H9 (cell line): ENCODE data around the gene COL23A1. TPM values are rescaled to one million over a fixed set of nuclear protein-coding genes. Genes with fewer than 3 reads are reported as not detected.

Experiments used
- DNase-seq: peaks from one replicate; pipeline ENCODE4 v3.0.0-alpha.2; 2017
- H2AFZ ChIP-seq: one replicate; pipeline ENCODE4 v1.6.1; 2013; ENCODE audit warnings: mild to moderate bottlenecking, low read length, control low read depth, moderate library complexity
- H2AK5ac ChIP-seq: 2 replicates; pipeline ENCODE4 v1.6.1; 2013; ENCODE audit warnings: low read length, control low read depth, mixed read lengths; ENCODE audit not compliant: insufficient read length
- H2BK120ac ChIP-seq: one replicate; pipeline ENCODE4 v1.6.1; 2013; ENCODE audit warnings: low read depth, mild to moderate bottlenecking, low read length, control low read depth, inconsistent platforms; ENCODE audit not compliant: poor library complexity, severe bottlenecking
- H2BK12ac ChIP-seq: 2 replicates; pipeline ENCODE4 v1.6.1; 2013; ENCODE audit warnings: low read length, control low read depth, mixed read lengths, low read depth; ENCODE audit not compliant: insufficient read length
- H2BK15ac ChIP-seq: 2 replicates; pipeline ENCODE4 v1.6.1; 2013; ENCODE audit warnings: low read depth, low read length, control low read depth
- H2BK20ac ChIP-seq: one replicate; pipeline ENCODE4 v1.6.1; 2013; ENCODE audit warnings: low read depth, mild to moderate bottlenecking, low read length, control low read depth, inconsistent platforms; ENCODE audit not compliant: poor library complexity, severe bottlenecking
- H2BK5ac ChIP-seq: 2 replicates; pipeline ENCODE4 v1.6.1; 2013; ENCODE audit warnings: low read length, control low read depth, mixed read lengths; ENCODE audit not compliant: insufficient read length
- H3K14ac ChIP-seq: 2 replicates; pipeline ENCODE4 v1.6.1; 2013; ENCODE audit warnings: low read length, control low read depth; ENCODE audit not compliant: insufficient read depth
- H3K18ac ChIP-seq: 2 replicates; pipeline ENCODE4 v1.6.1; 2013; ENCODE audit warnings: low read depth, mild to moderate bottlenecking, mixed read lengths, low read length, control low read depth; ENCODE audit not compliant: insufficient read length
- H3K23ac ChIP-seq: 2 replicates; pipeline ENCODE4 v1.6.1; 2013; ENCODE audit warnings: low read length, control low read depth, mixed read lengths, low read depth; ENCODE audit not compliant: insufficient read length
- H3K23me2 ChIP-seq: 2 replicates; pipeline ENCODE4 v1.6.1; 2013; ENCODE audit warnings: low read depth, mild to moderate bottlenecking, mixed read lengths, low read length, control low read depth; ENCODE audit not compliant: insufficient read length, poor library complexity, severe bottlenecking
- H3K27ac ChIP-seq: 2 replicates; pipeline ENCODE4 v1.5.1; 2013; ENCODE audit warnings: low read length, control low read depth, mixed read lengths, low read depth; ENCODE audit not compliant: insufficient read length
- H3K27me3 ChIP-seq: 2 replicates; pipeline ENCODE4 v1.6.1; 2013; ENCODE audit warnings: low read length, control low read depth, inconsistent platforms; ENCODE audit not compliant: insufficient read depth
- H3K4ac ChIP-seq: 2 replicates; pipeline ENCODE4 v1.6.1; 2013; ENCODE audit warnings: low read depth, mild to moderate bottlenecking, control low read depth, inconsistent platforms, low read length, moderate library complexity
- H3K4me1 ChIP-seq: 2 replicates; pipeline ENCODE4 v1.6.1; 2013; ENCODE audit warnings: low read length, control low read depth, inconsistent platforms; ENCODE audit not compliant: insufficient read depth
- H3K4me2 ChIP-seq: 2 replicates; pipeline ENCODE4 v1.6.1; 2013; ENCODE audit warnings: low read length, control low read depth, mixed read lengths; ENCODE audit not compliant: insufficient read length, insufficient read depth
- H3K56ac ChIP-seq: 2 replicates; pipeline ENCODE4 v1.6.1; 2013; ENCODE audit warnings: low read depth, mild to moderate bottlenecking, mixed read lengths, low read length, control low read depth; ENCODE audit not compliant: insufficient read length
- H3K79me1 ChIP-seq: 2 replicates; pipeline ENCODE4 v1.6.1; 2013; ENCODE audit warnings: low read depth, mild to moderate bottlenecking, moderate library complexity, low read length, control low read depth, inconsistent platforms; ENCODE audit not compliant: insufficient read depth, poor library complexity, severe bottlenecking
- H3K79me2 ChIP-seq: 2 replicates; pipeline ENCODE4 v1.6.1; 2013; ENCODE audit warnings: low read length, control low read depth, inconsistent platforms; ENCODE audit not compliant: insufficient read depth
- H3K9ac ChIP-seq: 2 replicates; pipeline ENCODE4 v1.6.1; 2013; ENCODE audit warnings: low read length, control low read depth, mixed read lengths; ENCODE audit not compliant: insufficient read length; ENCODE audit errors: extremely low read depth
- H3K9me3 ChIP-seq: one replicate; pipeline ENCODE4 v1.6.1; 2013; ENCODE audit warnings: low read depth, low read length, inconsistent platforms; ENCODE audit not compliant: control insufficient read depth
- H3T11ph ChIP-seq: one replicate; pipeline ENCODE4 v1.6.1; 2013; ENCODE audit warnings: mild to moderate bottlenecking, low read length, control low read depth, inconsistent platforms
- H4K20me1 ChIP-seq: one replicate; pipeline ENCODE4 v1.6.1; 2013; ENCODE audit not compliant: control insufficient read depth, insufficient read length, insufficient read depth
- H4K5ac ChIP-seq: 2 replicates; pipeline ENCODE4 v1.6.1; 2013; ENCODE audit warnings: low read depth, mild to moderate bottlenecking, mixed read lengths, low read length, control low read depth; ENCODE audit not compliant: insufficient read length
- H4K8ac ChIP-seq: replicated peaks from 2 replicates; pipeline ENCODE4 v1.6.1; 2013; ENCODE audit warnings: low read length, control low read depth, mixed read lengths, low read depth; ENCODE audit not compliant: insufficient read length
- H4K91ac ChIP-seq: 2 replicates; pipeline ENCODE4 v1.6.1; 2013; ENCODE audit warnings: low read depth, mild to moderate bottlenecking, moderate library complexity, mixed read lengths, low read length, control low read depth; ENCODE audit not compliant: insufficient read length
- H3K27ac Mint-ChIP-seq, 3 experiments: 2 replicates in 2 of 3; 3 replicates in 1 of 3; pipeline ENCODE4 v1.8.0; 2020 to 2021; ENCODE audit warnings: mixed read lengths in 3 of 3, mild to moderate bottlenecking in 1 of 3, moderate library complexity in 1 of 3
- H3K27me3 Mint-ChIP-seq: 2 replicates; pipeline ENCODE4 v1.8.0; 2021; ENCODE audit warnings: low read depth, mild to moderate bottlenecking, moderate library complexity, mixed read lengths
- H3K36me3 Mint-ChIP-seq, 3 experiments: 2 replicates in 2 of 3; 3 replicates in 1 of 3; pipeline ENCODE4 v1.8.0; 2020 to 2021; ENCODE audit warnings: low read depth in 3 of 3, mixed read lengths in 3 of 3; ENCODE audit not compliant: insufficient read depth in 1 of 3
- H3K4me1 Mint-ChIP-seq, 2 experiments: 2 replicates each; pipeline ENCODE4 v1.8.0; 2020; ENCODE audit warnings: mixed read lengths in 2 of 2
- H3K4me3 Mint-ChIP-seq, 2 experiments: 2 replicates in 1 of 2; 3 replicates in 1 of 2; pipeline ENCODE4 v1.8.0; 2020 to 2021; ENCODE audit warnings: mild to moderate bottlenecking in 2 of 2, mixed read lengths in 2 of 2, moderate library complexity in 1 of 2
- H3K9me3 Mint-ChIP-seq, 2 experiments: 2 replicates in 1 of 2; 3 replicates in 1 of 2; pipeline ENCODE4 v1.8.0; 2020; ENCODE audit warnings: mild to moderate bottlenecking in 2 of 2, mixed read lengths in 2 of 2, moderate library complexity in 1 of 2
- CTCF ChIP-seq: fragments of 200-600 bp; sonication (generic); conservative IDR thresholded peaks from 3 replicates; pipeline ENCODE4 v1.8.0; 2021; ENCODE audit warnings: antibody characterized with exemption, mild to moderate bottlenecking
- WGBS: extraction: QIAGEN DNeasy Blood & Tissue Kit; methylation state at CpG from one replicate; pipeline ENCODE4 v1.1.7; 2013; ENCODE audit warnings: missing lambda C conversion rate, low lambda C conversion rate, mixed read lengths; ENCODE audit not compliant: insufficient read length; ENCODE audit errors: extremely low coverage; 5-methylcytosine and 5-hydroxymethylcytosine counted together
- total RNA-seq: library from RNA; stranded (reverse); gene quantifications from 2 replicates; pipeline ENCODE4 v1.2.1, GENCODE V29; 2021

COL23A1 gene
- total RNA-seq, 1 experiment from 2014 or later: 2.6 TPM

GRCh38 chr5:178463321-178464155 lies 126.7 kb downstream of the COL23A1 start:
- no peak for DNase-seq
- 0 out of 5 replicates have a peak overlapping the region, but pooled peaks of 1 of the 2 experiments have one; percentile 10 for H3K4me3 Mint-ChIP-seq

More at GRCh38 chr5:178463321-178464155, 126.7 kb downstream of the COL23A1 start:
- Histone ChIP-seq H3K27ac (no peak overlapping the region), H4K8ac (no peak overlapping the region), H3K56ac (no peak overlapping the region), H3K4me1 (peaks cover 5% of the 10 kb centered on the region; the same call in 1 of the 2 replicates), H3K9me3 (no peaks in the 10 kb centered on the region), H3K18ac (no peak overlapping the region), H3K4ac (no peak overlapping the region), H2BK15ac (no peak overlapping the region), H2AK5ac (no peak overlapping the region), H3K23ac (no peak overlapping the region), H2BK12ac (no peak overlapping the region), H2BK20ac (no peak overlapping the region), H4K5ac (no peak overlapping the region), H3K14ac (no peak overlapping the region), H4K20me1 (no peaks in the 10 kb centered on the region), H3K9ac (no peak overlapping the region), H2BK5ac (no peak overlapping the region), H3K79me1 (no peaks in the 10 kb centered on the region), H2BK120ac (no peak overlapping the region), H3T11ph (no peak overlapping the region), H2AFZ (no peak overlapping the region), H3K27me3 (no peaks in the 10 kb centered on the region), H3K4me2 (no peak overlapping the region), H4K91ac (no peak overlapping the region), H3K23me2 (no peaks in the 10 kb centered on the region), H3K79me2 (0 out of 2 replicates have a peak, but pooled peaks cover 1% of the 10 kb centered on the region)
- Mint-ChIP-seq H3K27ac (peak overlapping the region; percentile 20 to 71 (median 41); a peak in 4 of 7 replicates), H3K36me3 (no peaks in the 10 kb centered on the region), H3K27me3 (peaks cover 3% of the 10 kb centered on the region; the same call in 1 of the 2 replicates), H3K4me1 (peaks cover 28 to 46% of the 10 kb centered on the region in 2 experiments), H3K9me3 (no peaks in the 10 kb centered on the region)
- no CpG with 5 or more reads among the region's 30 CpGs for WGBS
- TF ChIP-seq CTCF: no peak
